Upper lobe of right lung (tissue), 1 donor: Measurements from ENCODE around the gene KIAA1755. TPM values are rescaled to one million over a fixed set of nuclear protein-coding genes. Genes with fewer than 3 reads are reported as not detected.

Source experiments
- ATAC-seq: fragments of 200-7000 bp; cut with Tn5 transposase; one replicate; pipeline ENCODE4 v1.9.1; 2020; ENCODE audit warnings: mild to moderate bottlenecking, moderate library complexity
- DNase-seq: peaks from one replicate; pipeline ENCODE4 v3.0.0-alpha.2; 2020
- H3K27ac ChIP-seq: fragments of 200-600 bp; one replicate; pipeline ENCODE4 v1.8.0; 2022
- H3K27me3 ChIP-seq: fragments of 200-600 bp; one replicate; pipeline ENCODE4 v1.8.0; 2022; ENCODE audit warnings: mild to moderate bottlenecking
- H3K36me3 ChIP-seq: fragments of 200-600 bp; one replicate; pipeline ENCODE4 v1.8.0; 2022
- H3K4me1 ChIP-seq: fragments of 200-600 bp; one replicate; pipeline ENCODE4 v1.8.0; 2022
- H3K4me3 ChIP-seq: fragments of 200-600 bp; one replicate; pipeline ENCODE4 v1.8.0; 2022; ENCODE audit warnings: mild to moderate bottlenecking
- H3K9me3 ChIP-seq: fragments of 200-600 bp; one replicate; pipeline ENCODE4 v1.8.0; 2022
- intact Hi-C: fragments of 100-400 bp; cut with DNase I; formaldehyde crosslinking; loops from one replicate; pipeline ENCODE4 v1.11.0; 2022
- total RNA-seq: library from RNA; stranded (reverse); fragmentation: NEBNext Ultra II Directional; extraction: Animal tissue kit (Norgen Biotek cat#: 25700); gene quantifications from one replicate; pipeline ENCODE4 v1.2.1, GENCODE V29; 2021
- TF ChIP-seq, protein P1 (sequence below): fragments of 200-600 bp; IDR thresholded peaks from one replicate; pipeline ENCODE4 v1.8.0; 2022; ENCODE audit warnings: antibody characterized with exemption
- donor health status: DM: no; HTN: yes; CAD: no; lungs with severe emphysema.

KIAA1755 gene
- total RNA-seq, 1 donor from 2014 or later, result 2.3 TPM

DNA sequence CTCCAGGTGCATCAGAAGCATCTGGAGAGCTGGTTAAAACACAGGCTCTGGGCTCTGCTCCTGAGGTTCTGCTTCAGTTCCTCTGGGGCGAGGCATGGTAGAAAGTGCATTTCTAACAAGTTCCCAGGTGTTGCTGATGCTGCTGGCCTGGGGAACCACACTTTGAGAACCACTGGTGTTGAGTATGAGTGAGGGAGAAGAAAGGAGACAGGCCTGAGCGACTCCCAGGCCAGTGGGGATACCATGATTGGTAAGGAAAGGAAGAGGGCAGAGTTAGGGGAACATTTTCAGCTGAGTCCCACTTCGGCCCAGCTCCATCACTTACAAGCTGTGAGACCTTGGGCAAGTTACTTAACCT is 36.8 kb downstream of the KIAA1755 start:
- ATAC-seq (no peak), DNase-seq (peak; percentile 21)
- Histone ChIP-seq H3K4me1 (no peaks in the 10 kb centered on the region), H3K36me3 (no peaks in the 10 kb centered on the region), H3K4me3 (no peak overlapping the region), H3K9me3 (no peaks in the 10 kb centered on the region), H3K27ac (no peak overlapping the region), H3K27me3 (no peaks in the 10 kb centered on the region)
- TF ChIP-seq, protein P1, sequence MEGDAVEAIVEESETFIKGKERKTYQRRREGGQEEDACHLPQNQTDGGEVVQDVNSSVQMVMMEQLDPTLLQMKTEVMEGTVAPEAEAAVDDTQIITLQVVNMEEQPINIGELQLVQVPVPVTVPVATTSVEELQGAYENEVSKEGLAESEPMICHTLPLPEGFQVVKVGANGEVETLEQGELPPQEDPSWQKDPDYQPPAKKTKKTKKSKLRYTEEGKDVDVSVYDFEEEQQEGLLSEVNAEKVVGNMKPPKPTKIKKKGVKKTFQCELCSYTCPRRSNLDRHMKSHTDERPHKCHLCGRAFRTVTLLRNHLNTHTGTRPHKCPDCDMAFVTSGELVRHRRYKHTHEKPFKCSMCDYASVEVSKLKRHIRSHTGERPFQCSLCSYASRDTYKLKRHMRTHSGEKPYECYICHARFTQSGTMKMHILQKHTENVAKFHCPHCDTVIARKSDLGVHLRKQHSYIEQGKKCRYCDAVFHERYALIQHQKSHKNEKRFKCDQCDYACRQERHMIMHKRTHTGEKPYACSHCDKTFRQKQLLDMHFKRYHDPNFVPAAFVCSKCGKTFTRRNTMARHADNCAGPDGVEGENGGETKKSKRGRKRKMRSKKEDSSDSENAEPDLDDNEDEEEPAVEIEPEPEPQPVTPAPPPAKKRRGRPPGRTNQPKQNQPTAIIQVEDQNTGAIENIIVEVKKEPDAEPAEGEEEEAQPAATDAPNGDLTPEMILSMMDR, result no peak
- intact Hi-C loops, result no loop called here

DNA sequence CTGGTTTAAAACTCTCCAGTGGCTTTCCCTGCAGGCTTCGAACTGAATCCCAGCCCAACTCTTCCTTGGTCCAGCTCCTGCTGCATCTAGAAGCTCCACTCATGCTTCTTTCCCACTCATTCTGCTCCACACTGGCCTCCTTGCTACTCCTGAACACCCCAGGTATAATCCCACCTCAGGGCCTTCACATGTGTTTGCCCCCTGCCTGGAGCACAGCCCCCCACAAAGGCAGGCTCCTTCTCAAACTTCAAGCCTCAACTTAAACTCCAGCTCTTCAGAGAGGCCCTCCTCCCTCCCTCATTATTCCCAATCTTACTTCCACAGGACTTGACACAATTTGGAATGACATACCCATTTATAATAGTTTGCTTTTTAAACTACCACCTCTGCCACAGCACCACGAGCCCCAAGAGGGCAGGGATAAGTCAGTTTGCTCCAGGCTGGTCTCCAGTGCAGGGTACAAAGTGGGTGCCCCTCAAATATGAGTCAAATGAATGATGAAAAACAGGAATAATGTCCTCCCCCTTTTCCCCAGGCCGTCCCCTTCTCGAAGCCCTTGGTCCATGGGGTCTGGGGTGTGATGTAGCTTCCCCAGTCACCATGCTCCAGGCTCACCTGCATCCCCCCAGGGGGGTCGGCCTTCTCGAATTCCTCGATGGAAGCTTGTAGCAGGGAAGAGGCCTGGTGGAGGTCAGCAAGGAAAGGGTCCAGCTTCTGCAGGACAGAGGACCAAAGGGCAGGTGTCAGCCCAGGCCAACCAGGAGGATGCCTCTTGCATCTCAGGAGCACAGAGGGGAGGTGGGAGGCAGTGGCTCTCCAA is 37.4 kb downstream of the KIAA1755 start:
- no peaks in the 10 kb centered on the region for H3K9me3 ChIP-seq

DNA sequence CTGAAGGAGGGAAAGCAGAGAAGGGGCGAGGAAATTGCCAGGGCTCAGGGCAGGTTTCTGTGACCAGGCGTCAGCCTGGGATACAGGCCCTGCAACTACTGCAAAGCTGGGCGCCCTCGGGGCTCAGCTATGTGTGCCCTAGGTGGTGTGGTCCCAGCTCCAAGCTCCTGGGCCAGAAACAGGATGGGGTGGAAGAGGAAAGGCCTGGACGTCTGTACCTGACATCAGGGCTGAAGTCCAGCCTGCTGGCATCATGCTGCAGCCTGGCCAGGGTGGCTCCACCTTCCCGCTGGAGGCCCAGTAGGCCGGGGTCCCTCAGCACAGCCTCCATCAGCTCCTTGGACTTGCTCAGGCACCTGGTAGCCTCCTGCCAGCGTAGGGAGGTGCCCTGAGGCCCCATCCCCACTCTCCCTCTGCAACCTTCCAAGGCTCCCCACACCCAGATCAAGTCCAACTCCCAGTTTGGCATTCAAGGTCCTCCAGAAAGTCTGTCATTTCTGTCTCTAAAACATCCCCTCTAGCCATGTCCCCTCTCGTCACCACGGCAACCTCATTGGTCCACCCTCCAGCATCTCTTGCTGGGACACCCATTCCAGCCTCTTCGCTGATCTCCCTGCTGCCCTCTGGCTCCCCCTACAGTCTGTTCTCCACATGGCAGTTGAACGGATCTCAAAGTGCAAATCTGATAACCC is 38.2 kb downstream of the KIAA1755 start:
- TF ChIP-seq, protein P1, result peak; percentile 90
- Histone ChIP-seq H3K4me3 (no peak overlapping the region), H3K27me3 (no peaks in the 10 kb centered on the region), H3K9me3 (no peaks in the 10 kb centered on the region), H3K4me1 (no peaks in the 10 kb centered on the region), H3K27ac (no peak overlapping the region), H3K36me3 (no peaks in the 10 kb centered on the region)
- DNase-seq (peak; percentile 70), ATAC-seq (peak; percentile 80)
- intact Hi-C loops, result no loop called here

More for the DNA sequence above, 37.4 kb downstream of the KIAA1755 start:
- intact Hi-C loops, result no loop called here
- peak; percentile 40 for DNase-seq
- Histone ChIP-seq H3K4me3 (no peak overlapping the region), H3K27me3 (no peaks in the 10 kb centered on the region), H3K27ac (no peak overlapping the region), H3K36me3 (no peaks in the 10 kb centered on the region), H3K4me1 (no peaks in the 10 kb centered on the region)
- TF ChIP-seq, protein P1, result peak; percentile 2
- ATAC-seq, result no peak

DNA sequence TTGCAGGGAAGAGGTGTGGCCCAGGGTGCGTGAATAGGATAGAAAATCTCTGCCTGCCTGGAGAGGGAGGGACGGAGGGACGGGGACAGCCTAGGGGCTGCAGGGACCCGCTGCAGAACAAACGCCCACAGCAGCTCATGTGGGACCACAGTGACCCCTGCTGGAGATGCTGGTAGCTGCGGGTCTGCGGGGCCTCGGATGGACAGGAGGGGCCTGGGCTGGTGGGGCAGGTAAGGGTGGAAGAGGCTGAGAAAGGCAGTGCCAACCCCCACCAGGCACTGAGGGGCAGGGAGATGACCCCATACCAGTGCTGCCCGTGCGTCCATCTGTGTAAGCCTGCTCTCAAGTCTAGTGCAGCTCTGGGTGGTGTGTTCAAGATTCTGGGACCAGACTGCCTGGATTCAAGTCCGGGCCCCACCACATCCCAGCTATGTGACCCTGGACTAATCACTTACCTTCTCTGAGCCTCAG is 39.4 kb downstream of the KIAA1755 start:
- TF ChIP-seq, protein P1, result peak; percentile 92
- intact Hi-C loops, result no loop called here
- peak; percentile 85 for ATAC-seq

DNA sequence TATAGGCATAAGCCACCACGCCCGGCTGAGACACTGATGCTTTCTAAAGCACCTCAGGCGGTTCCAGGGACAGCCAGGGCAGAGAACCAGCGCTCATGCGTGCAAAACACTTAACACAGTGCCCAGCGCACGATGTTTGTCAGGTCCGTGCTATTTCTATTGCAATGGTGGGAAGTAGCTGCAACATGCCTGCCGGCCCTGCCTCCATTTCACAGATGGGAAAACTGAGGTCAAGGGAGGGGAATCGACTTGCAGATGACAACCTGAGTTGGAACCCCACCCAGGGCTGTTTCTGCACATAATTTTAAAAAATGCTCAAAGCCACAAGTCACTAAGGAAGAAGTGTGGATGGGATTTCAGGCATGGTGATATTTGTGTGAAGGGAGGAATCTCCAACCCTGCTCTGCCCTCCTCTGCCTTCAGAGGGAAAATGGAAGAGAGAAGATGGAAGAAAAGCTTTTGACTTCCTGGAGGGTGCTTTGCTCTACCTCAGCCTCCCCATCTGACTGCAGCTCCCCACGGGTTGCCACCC is 39.9 kb downstream of the KIAA1755 start:
- DNase-seq, result peak; percentile 31
- intact Hi-C loops, result no loop called here

More for the DNA sequence above, 39.4 kb downstream of the KIAA1755 start:
- no peak overlapping the region for H3K4me3 ChIP-seq
- no peaks in the 10 kb centered on the region for H3K36me3 ChIP-seq
- no peaks in the 10 kb centered on the region for H3K27me3 ChIP-seq
- no peaks in the 10 kb centered on the region for H3K4me1 ChIP-seq
- H3K9me3 ChIP-seq, result no peaks in the 10 kb centered on the region
- DNase-seq, result peak; percentile 83
- H3K27ac ChIP-seq, result no peak overlapping the region

More for the DNA sequence above, 39.9 kb downstream of the KIAA1755 start:
- Histone ChIP-seq H3K4me1 (no peaks in the 10 kb centered on the region), H3K9me3 (no peaks in the 10 kb centered on the region), H3K27ac (no peak overlapping the region), H3K4me3 (no peak overlapping the region), H3K27me3 (no peaks in the 10 kb centered on the region), H3K36me3 (no peaks in the 10 kb centered on the region)
- ATAC-seq, result no peak
- TF ChIP-seq, protein P1, result no peak
